SK-N-SH (cell line): ENCODE results near the gene OPRM1. TPM values are rescaled to one million over a fixed set of nuclear protein-coding genes. Genes with fewer than 3 reads are reported as not detected.
"Not testable (repeated sequence)": the region's sequence is repeated elsewhere in the genome, so short reads cannot be mapped to it uniquely, and the experiment has no call there.

Source experiments
- CTCF ChIA-PET: fragments of 300-600, 350-600 bp; formaldehyde crosslinking; extraction: SDS; loops from one replicate; lab custom pipeline; 2021; lab: Yijun Ruan, JAX
- POLR2A ChIA-PET: fragments of 350-600 bp; sonication (Branson Sonifier 250); formaldehyde crosslinking; extraction: SDS; loops from one replicate; lab custom pipeline; 2020; ENCODE audit warnings: antibody characterized with exemption, inconsistent platforms; lab: Yijun Ruan, JAX
- DNase-seq: peaks from one replicate; pipeline ENCODE4 v3.0.0; 2012
- H2AFZ ChIP-seq: fragments of 200-600 bp; sonication (generic); 2 replicates; pipeline ENCODE4 v1.8.1; 2016; ENCODE audit warnings: antibody characterized with exemption, mild to moderate bottlenecking, low read depth
- H3F3A ChIP-seq: fragments of 200-600 bp; sonication (generic); replicated peaks from 2 replicates; pipeline ENCODE3; 2016; ENCODE audit warnings: antibody characterized with exemption, mild to moderate bottlenecking; ENCODE audit not compliant: insufficient read depth
- H3K27ac ChIP-seq, 2 experiments: fragments of 200-500 bp in 1 of 2; fragments of 200-600 bp in 1 of 2; sonication (Bioruptor generic) in 1 of 2; sonication (generic), shearing (Covaris generic) in 1 of 2; 2 replicates each; pipeline versions ENCODE4 v1.5.1 to v1.6.1; 2014 to 2016; ENCODE audit warnings: low read depth in 2 of 2, inconsistent platforms in 1 of 2, low read length in 1 of 2, mild to moderate bottlenecking in 1 of 2, mixed read lengths in 1 of 2
- H3K27me3 ChIP-seq: fragments of 200-600 bp; sonication (generic), shearing (Covaris generic); 2 replicates; pipeline ENCODE4 v1.6.1; 2016; ENCODE audit warnings: mixed run types; ENCODE audit not compliant: insufficient read depth
- H3K36me3 ChIP-seq, 2 experiments: fragments of 200-500 bp in 1 of 2; fragments of 200-600 bp in 1 of 2; sonication (Bioruptor generic) in 1 of 2; sonication (generic) in 1 of 2; replicated peaks in 1 of 2; 2 replicates each; pipeline versions ENCODE3 to v1.5.1; 2014 to 2016; ENCODE audit warnings: low read length in 1 of 2, mild to moderate bottlenecking in 1 of 2; ENCODE audit not compliant: insufficient read depth in 2 of 2, control insufficient read depth in 1 of 2
- H3K4me1 ChIP-seq, 2 experiments: fragments of 200-500 bp in 1 of 2; fragments of 200-600 bp in 1 of 2; sonication (Bioruptor generic) in 1 of 2; sonication (generic), shearing (Covaris generic) in 1 of 2; 2 replicates each; pipeline versions ENCODE4 v1.5.1 to v1.6.1; 2014 to 2016; ENCODE audit warnings: low read depth in 1 of 2, low read length in 1 of 2, mixed run types in 1 of 2; ENCODE audit not compliant: insufficient read depth in 2 of 2, control insufficient read depth in 1 of 2
- H3K4me2 ChIP-seq: fragments of 200-600 bp; sonication (generic), shearing (Covaris generic); 2 replicates; pipeline ENCODE4 v1.6.1; 2017; ENCODE audit warnings: mixed run types
- H3K4me3 ChIP-seq, 2 experiments: fragments of 200-500 bp in 1 of 2; fragments of 200-600 bp in 1 of 2; sonication (Bioruptor generic) in 1 of 2; sonication (generic), shearing (Covaris generic) in 1 of 2; 2 replicates each; pipeline versions ENCODE4 v1.5.1 to v1.8.1; 2014 to 2016; ENCODE audit warnings: low read depth in 2 of 2, inconsistent platforms in 1 of 2, low read length in 1 of 2, mild to moderate bottlenecking in 1 of 2, mixed read lengths in 1 of 2, moderate library complexity in 1 of 2
- H3K79me2 ChIP-seq: fragments of 200-600 bp; sonication (generic); 2 replicates; pipeline ENCODE4 v1.8.1; 2017; ENCODE audit warnings: mild to moderate bottlenecking; ENCODE audit not compliant: insufficient read depth
- H3K9ac ChIP-seq: fragments of 200-600 bp; sonication (generic); 2 replicates; pipeline ENCODE4 v1.6.1; 2017; ENCODE audit warnings: mixed run types
- H3K9me2 ChIP-seq: fragments of 200-600 bp; sonication (generic); 2 replicates; pipeline ENCODE4 v1.6.1; 2017; ENCODE audit warnings: mixed run types
- H3K9me3 ChIP-seq: fragments of 200-600 bp; sonication (generic); 2 replicates; pipeline ENCODE4 v1.6.1; 2017; ENCODE audit warnings: mixed run types, mild to moderate bottlenecking, moderate library complexity
- H4K20me1 ChIP-seq: fragments of 200-600 bp; sonication (generic); 2 replicates; pipeline ENCODE4 v1.6.1; 2017; ENCODE audit warnings: mild to moderate bottlenecking, mixed run types; ENCODE audit not compliant: insufficient read depth
- EZH2phosphoT487 ChIP-seq: fragments of 200-600 bp; sonication (generic); IDR thresholded peaks from 2 replicates; pipeline ENCODE4 v1.6.1; 2017; ENCODE audit warnings: low read depth, mixed run types, mild to moderate bottlenecking, antibody characterized with exemption, moderate library complexity, borderline replicate concordance
- FOXM1 ChIP-seq: IDR thresholded peaks from 2 replicates; pipeline ENCODE4 v1.4.0; 2012; ENCODE audit warnings: low read depth, mild to moderate bottlenecking
- GATA2 ChIP-seq: sonication (generic); formaldehyde crosslinking; IDR thresholded peaks from 2 replicates; pipeline ENCODE4 v1.5.0; 2020; ENCODE audit warnings: mild to moderate bottlenecking, missing genetic modification reagents
- JUND ChIP-seq: IDR thresholded peaks from 2 replicates; pipeline ENCODE4 v1.4.0; 2012
- MEF2A ChIP-seq: IDR thresholded peaks from 2 replicates; pipeline ENCODE4 v1.4.0; 2012; ENCODE audit warnings: low read depth, borderline replicate concordance
- MXI1 ChIP-seq: IDR thresholded peaks from 2 replicates; pipeline ENCODE4 v1.6.1; 2012; ENCODE audit warnings: mild to moderate bottlenecking, low read depth, low read length, improper control_type of control experiment
- NFIC ChIP-seq: IDR thresholded peaks from 2 replicates; pipeline ENCODE4 v1.4.0; 2012; ENCODE audit warnings: borderline replicate concordance
- NRF1 ChIP-seq: IDR thresholded peaks from 2 replicates; pipeline ENCODE4 v1.6.1; 2012; ENCODE audit warnings: low read depth, mild to moderate bottlenecking, low read length
- REST ChIP-seq: IDR thresholded peaks from 2 replicates; pipeline ENCODE4 v1.6.1; 2012; ENCODE audit warnings: mild to moderate bottlenecking, low read depth, low read length, moderate library complexity
- RFX5 ChIP-seq: IDR thresholded peaks from 2 replicates; pipeline ENCODE4 v1.6.1; 2012; ENCODE audit warnings: mild to moderate bottlenecking, improper control_type of control experiment, low read length
- RXRA ChIP-seq: IDR thresholded peaks from 2 replicates; pipeline ENCODE4 v1.4.0; 2012; ENCODE audit warnings: low read depth, mild to moderate bottlenecking, borderline replicate concordance
- SMC3 ChIP-seq: IDR thresholded peaks from 2 replicates; pipeline ENCODE4 v1.6.1; 2012; ENCODE audit warnings: low read depth, low read length, improper control_type of control experiment
- TEAD4 ChIP-seq: IDR thresholded peaks from 2 replicates; pipeline ENCODE4 v1.4.0; 2012; ENCODE audit warnings: mild to moderate bottlenecking, borderline replicate concordance; ENCODE audit not compliant: insufficient read depth
- USF2 ChIP-seq: fragments of 150-350 bp; IDR thresholded peaks from 2 replicates; pipeline ENCODE4 v1.6.1; 2017; ENCODE audit warnings: antibody characterized with exemption, low read length, low read depth, borderline replicate concordance
- YY1 ChIP-seq: IDR thresholded peaks from 2 replicates; pipeline ENCODE4 v1.4.0; 2012; ENCODE audit warnings: low read depth, mild to moderate bottlenecking
- WGBS: methylation state at CpG from one replicate; pipeline ENCODE4 v1.1.6; 2017; ENCODE audit warnings: low lambda C conversion rate; 5-methylcytosine and 5-hydroxymethylcytosine counted together
- polyA plus RNA-seq, 3 experiments: library from polyadenylated mRNA; depleted of rRNA; stranded (reverse); fragments of >200 nt; gene quantifications; 2 replicates each; pipeline ENCODE4 v1.2.3, GENCODE V29; 2012
- TF ChIP-seq, protein P1 (sequence below): fragments of 150-350 bp; IDR thresholded peaks from 2 replicates; pipeline ENCODE4 v1.6.1; 2016; ENCODE audit warnings: mild to moderate bottlenecking, low read depth, low read length
- TF ChIP-seq, protein P2 (sequence below): fragments of 200-600 bp; sonication (generic); IDR thresholded peaks from 2 replicates; pipeline ENCODE4 v1.6.1; 2017; ENCODE audit warnings: antibody characterized with exemption, mild to moderate bottlenecking, moderate library complexity

Gene OPRM1
- polyA plus RNA-seq, 1 of the 3 experiments (the other 2 are of a cell fraction), result 0.15 TPM

GRCh38 chr6:154241061-154241460 is 202.0 kb downstream of the OPRM1 start:
- WGBS, result 89% methylated on average over 11 of the region's 11 CpGs
- H3K79me2 ChIP-seq, POLR2A ChIA-PET, H3K4me2 ChIP-seq, H3K9me3 ChIP-seq, H3K9me2 ChIP-seq, H2AFZ ChIP-seq, H3K4me1 ChIP-seq, H3K9ac ChIP-seq, H4K20me1 ChIP-seq, DNase-seq, H3F3A ChIP-seq, H3K27me3 ChIP-seq, H3K36me3 ChIP-seq, H3K4me3 ChIP-seq, H3K27ac ChIP-seq, CTCF ChIA-PET: not testable (repeated sequence)

- Histone ChIP-seq H3K36me3 (no peaks in the 10 kb centered on the region), H3K9me3 (no peaks in the 10 kb centered on the region), H3K9ac (no peak overlapping the region), H3K4me2 (no peak overlapping the region), H3K79me2 (no peaks in the 10 kb centered on the region), H3K4me1 (no peaks in the 10 kb centered on the region), H3F3A (no peaks in the 10 kb centered on the region), H3K27ac (no peak overlapping the region), H3K4me3 (no peak overlapping the region), H3K27me3 (no peaks in the 10 kb centered on the region), H2AFZ (no peak overlapping the region), H3K9me2 (no peaks in the 10 kb centered on the region), H4K20me1 (no peaks in the 10 kb centered on the region)
- TF ChIP-seq MEF2A (no peak), YY1 (no peak), TEAD4 (no peak), NRF1 (no peak), REST (no peak), USF2 (no peak), FOXM1 (no peak), GATA2 (no peak), MXI1 (no peak), RFX5 (no peak), EZH2phosphoT487 (no peak), NFIC (no peak), SMC3 (no peak), JUND (no peak), RXRA (no peak)
- TF ChIP-seq, protein P1, sequence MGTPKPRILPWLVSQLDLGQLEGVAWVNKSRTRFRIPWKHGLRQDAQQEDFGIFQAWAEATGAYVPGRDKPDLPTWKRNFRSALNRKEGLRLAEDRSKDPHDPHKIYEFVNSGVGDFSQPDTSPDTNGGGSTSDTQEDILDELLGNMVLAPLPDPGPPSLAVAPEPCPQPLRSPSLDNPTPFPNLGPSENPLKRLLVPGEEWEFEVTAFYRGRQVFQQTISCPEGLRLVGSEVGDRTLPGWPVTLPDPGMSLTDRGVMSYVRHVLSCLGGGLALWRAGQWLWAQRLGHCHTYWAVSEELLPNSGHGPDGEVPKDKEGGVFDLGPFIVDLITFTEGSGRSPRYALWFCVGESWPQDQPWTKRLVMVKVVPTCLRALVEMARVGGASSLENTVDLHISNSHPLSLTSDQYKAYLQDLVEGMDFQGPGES, result no peak
- TF ChIP-seq, protein P2, sequence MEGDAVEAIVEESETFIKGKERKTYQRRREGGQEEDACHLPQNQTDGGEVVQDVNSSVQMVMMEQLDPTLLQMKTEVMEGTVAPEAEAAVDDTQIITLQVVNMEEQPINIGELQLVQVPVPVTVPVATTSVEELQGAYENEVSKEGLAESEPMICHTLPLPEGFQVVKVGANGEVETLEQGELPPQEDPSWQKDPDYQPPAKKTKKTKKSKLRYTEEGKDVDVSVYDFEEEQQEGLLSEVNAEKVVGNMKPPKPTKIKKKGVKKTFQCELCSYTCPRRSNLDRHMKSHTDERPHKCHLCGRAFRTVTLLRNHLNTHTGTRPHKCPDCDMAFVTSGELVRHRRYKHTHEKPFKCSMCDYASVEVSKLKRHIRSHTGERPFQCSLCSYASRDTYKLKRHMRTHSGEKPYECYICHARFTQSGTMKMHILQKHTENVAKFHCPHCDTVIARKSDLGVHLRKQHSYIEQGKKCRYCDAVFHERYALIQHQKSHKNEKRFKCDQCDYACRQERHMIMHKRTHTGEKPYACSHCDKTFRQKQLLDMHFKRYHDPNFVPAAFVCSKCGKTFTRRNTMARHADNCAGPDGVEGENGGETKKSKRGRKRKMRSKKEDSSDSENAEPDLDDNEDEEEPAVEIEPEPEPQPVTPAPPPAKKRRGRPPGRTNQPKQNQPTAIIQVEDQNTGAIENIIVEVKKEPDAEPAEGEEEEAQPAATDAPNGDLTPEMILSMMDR, result no peak
- CTCF ChIA-PET, result no interaction called here
- no peak for DNase-seq
- POLR2A ChIA-PET, result no interaction called here
- WGBS, result 81% methylated on average over 8 of the region's 8 CpGs
Measured at GRCh38 chr6:154241581-154241980, 202.5 kb downstream of the OPRM1 start.
